C4-2B (cell line): ENCODE measurements around the gene RPUSD1.

Source experiments
- CTCF ChIP-seq: fragments of 450-650 bp; conservative IDR thresholded peaks from 2 replicates; pipeline ENCODE4 v1.5.1; 2017; ENCODE audit warnings: mild to moderate bottlenecking
- ZFX ChIP-seq: fragments of 450-650 bp; IDR thresholded peaks from 2 replicates; pipeline ENCODE4 v1.6.1; 2017

DNA sequence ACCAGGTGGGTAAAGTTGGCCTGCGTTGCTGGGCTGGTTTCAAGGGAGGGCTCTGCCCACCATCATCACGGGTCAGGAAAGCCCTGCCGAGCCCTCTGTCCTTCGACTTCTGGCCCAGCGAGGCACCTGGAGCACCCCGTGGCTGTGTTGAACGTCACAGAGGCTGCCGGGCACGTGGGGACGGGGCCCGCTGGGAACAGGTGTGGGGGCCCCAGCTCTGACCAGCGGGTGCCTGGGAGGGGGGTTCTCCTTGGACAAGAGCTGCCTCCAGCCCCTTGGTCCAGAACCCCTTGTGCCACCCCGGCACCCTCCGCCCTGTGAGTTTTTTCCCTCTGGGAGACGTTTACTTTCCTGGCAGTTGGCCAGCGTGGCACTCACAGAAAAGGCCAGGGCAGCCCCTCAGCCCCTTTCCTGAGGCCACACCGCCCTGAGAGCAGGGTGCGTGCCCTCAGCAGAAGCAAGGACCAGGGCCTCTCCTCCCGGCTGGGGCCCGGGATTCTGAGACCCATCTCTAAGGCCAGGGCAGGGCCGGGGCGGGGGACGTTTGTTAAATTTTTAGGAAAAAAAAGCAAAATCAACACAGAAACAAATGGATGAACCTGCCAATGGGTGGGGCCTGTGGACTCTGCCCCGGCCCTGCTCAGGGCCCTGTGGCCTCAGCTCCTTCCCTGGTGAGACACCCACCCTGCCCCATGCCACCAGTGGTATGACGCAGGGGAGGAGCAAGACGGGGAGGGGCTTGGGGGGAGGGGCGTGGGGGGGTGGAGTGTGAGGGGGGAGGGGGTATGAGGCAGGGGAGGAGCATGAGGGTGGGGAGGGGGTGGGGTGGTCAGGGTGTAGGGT is 43.6 kb upstream of the RPUSD1 start:
- no peak for TF ChIP-seq CTCF
- no peak for TF ChIP-seq ZFX
